OCI-M1 (cell line): ENCODE measurements around the gene EFNA3.
A peak's percentile ranks its signal among the peaks of the same experiment; 100 is the strongest.

Experiments
- DNase-seq: peaks from one replicate; lab custom pipeline; 2025; lab: John Stamatoyannopoulos, UW

Gene EFNA3

DNA sequence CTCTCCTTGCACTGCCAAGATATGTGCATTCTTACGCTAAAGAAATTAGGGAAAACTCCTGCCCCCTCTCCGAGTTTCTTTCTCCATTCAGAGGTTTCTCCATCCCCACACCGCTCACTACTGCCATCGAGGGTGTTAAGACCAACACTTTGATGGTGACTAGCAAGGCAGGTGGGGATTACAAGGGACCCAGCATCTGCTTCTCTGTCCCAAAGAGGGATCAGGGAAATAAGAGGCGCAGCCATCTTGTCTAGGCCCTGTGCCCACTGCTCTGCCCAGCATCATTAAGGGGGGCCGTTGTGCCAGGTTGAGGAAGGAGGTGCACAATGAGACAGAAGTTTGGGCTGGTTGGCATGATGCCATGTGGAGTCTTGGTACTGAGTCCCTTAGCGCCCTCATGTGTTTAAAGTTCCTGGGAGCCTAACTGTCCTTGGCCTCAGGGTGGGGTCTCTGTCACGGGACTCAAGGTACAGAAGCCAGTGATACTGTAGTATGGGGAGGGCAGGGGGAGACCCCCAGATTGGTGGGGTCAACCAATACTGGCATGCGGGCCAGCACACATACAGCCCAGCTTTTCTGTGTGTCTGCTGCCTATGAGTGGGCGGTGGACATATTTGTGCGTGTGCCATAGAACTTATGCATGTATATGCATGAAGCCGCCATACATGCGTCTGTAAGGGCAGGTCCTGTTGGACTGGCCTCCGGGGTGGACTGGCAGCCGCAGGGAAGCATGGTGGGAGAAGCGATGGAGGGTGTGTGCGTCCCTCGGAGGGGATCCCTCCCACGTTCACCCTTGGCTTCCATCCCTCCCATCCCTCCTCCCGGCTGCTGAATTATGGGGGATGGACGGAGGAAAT is 5.5 kb downstream of the EFNA3 start:
- DNase-seq = peak; percentile 71

DNA sequence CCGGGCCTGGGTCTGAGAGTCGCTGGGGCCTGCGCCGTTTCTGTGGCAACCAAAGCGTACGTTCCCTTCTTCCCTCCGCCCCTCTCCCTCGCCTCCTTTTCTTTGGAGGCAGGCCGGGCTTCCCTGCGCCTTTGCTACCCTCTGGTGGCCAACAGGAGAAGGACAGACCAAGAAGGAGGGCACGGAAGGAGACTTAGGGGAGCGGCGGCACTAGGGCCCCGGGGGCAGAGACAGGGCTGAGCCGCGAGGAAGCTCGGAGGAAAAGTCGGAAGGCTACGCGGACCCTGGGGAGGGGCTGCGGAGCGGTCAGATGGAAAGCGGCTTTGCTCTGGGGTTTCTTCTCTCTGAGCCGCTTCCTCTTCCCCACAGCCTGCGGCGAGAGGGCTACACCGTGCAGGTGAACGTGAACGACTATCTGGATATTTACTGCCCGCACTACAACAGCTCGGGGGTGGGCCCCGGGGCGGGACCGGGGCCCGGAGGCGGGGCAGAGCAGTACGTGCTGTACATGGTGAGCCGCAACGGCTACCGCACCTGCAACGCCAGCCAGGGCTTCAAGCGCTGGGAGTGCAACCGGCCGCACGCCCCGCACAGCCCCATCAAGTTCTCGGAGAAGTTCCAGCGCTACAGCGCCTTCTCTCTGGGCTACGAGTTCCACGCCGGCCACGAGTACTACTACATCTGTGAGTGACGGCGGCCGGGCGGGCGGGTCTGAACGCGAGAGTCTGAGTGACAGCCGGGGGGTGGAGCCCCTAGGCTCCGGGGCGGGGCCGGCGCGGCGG is 6.3 kb downstream of the EFNA3 start:
- DNase-seq = peak; percentile 97

DNA sequence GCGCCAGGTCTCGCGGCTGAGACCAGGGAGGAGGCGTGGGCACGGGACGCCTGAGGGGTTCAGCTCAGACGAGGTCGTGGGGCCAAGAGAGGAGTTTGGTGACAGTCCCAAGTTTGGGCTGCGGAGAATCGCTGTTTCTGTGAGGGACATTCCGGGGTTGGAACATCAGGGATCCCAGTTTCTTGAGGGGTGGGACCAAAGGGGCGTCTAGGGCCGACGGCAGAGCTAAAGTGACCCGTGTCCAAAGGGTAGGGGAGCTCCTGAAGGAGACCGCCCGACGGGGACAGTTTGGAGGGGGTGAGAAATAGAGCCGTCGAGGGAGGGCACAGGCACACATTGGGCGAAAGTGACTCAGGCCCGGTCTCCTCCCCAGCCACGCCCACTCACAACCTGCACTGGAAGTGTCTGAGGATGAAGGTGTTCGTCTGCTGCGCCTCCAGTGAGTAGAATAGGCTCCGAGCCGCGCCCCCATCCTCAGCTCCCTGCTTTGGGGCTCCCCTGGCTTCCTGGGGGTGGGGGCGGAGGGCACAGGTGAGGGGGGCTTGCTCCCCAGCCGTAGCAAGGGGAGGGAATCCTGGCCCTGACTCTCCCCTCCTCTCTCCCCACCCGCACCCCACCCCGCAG is 7.0 kb downstream of the EFNA3 start:
- DNase-seq = peak; percentile 76

DNA sequence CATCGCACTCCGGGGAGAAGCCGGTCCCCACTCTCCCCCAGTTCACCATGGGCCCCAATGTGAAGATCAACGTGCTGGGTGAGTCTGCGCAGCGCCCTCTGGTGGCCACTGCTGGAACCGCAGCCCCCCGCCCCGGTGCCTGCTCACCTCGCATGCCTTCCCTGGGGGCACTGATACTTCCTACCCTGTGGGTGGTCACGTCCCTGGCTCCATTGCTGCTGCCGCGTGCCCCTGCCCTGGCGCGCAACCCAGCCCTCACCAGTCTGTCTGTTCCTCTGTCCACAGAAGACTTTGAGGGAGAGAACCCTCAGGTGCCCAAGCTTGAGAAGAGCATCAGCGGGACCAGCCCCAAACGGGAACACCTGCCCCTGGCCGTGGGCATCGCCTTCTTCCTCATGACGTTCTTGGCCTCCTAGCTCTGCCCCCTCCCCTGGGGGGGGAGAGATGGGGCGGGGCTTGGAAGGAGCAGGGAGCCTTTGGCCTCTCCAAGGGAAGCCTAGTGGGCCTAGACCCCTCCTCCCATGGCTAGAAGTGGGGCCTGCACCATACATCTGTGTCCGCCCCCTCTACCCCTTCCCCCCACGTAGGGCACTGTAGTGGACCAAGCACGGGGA is 7.6 kb downstream of the EFNA3 start:
- peak; percentile 84 for DNase-seq

DNA sequence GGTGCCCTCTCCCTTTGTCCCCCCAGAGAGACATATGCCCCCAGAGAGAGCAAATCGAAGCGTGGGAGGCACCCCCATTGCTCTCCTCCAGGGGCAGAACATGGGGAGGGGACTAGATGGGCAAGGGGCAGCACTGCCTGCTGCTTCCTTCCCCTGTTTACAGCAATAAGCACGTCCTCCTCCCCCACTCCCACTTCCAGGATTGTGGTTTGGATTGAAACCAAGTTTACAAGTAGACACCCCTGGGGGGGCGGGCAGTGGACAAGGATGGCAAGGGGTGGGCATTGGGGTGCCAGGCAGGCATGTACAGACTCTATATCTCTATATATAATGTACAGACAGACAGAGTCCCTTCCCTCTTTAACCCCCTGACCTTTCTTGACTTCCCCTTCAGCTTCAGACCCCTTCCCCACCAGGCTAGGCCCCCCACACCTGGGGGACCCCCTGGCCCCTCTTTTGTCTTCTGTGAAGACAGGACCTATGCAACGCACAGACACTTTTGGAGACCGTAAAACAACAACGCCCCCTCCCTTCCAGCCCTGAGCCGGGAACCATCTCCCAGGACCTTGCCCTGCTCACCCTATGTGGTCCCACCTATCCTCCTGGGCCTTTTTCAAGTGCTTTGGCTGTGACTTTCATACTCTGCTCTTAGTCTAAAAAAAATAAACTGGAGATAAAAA is 8.4 kb downstream of the EFNA3 start:
- no peak for DNase-seq

DNA sequence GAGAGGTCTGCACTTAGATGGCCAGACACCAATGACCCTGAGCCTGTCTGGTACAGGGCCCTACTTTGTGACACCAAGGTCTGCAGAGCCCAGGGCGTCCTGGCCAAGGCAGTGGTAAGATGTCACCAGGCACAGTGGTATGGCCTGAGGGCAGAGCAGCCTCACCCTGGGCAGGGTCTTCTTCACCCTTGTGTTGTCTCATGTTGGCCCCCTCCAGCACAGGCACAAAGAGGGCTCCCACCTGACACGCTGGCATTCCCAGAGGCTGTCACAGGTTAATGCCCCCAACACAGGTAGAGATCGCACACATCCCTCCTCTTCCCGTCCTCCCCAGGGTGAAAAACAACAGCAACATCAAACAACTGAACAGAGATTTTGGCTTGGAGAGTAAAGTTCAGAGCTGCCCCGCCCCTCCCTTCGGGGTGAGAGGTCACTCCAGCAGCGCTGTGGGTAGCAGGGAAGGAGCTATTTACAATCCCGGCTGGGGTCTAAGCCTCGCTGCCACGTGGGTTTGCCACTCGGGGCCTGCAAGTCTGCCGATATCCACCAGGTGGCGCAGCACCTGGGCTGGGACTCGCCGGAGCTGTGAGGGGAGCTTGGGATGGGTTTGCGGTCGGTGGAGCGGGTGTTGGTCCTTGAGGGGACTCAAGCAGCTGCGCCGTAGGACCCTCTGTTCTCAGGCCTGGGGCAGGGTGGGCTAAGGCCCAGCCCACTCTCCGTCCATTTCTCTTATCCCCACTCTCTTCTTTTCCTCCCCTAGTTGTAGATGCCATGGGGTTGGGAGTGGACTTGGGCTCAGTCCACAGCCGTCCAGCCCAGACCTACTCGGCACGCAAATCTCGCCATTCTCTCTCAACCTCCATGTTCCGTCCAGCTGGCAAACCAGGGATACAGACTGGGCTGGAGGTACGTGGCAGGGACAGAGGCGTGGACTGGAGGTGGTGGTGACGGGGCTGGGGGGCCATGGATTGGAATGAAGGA is 12.7 kb downstream of the EFNA3 start:
- peak; percentile 88 for DNase-seq

DNA sequence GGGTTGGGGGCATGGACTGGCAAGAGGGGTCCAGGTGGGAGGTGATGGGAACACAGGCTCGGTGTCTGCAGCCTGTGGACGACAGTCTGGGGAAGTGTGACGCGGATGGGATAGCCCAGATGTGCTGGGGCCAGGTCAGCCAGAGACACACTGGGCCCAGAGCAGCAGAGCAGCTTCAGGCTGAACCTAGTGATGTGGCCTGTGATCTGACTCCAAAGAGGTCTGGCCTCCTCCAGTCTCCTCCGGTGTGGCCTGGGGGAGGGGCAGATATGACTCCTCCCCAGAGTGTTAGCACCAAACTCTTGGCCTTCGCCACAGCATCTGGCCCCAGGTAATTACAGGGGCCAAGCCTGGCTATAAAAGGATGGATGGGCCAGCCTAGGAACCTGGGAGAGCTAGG is 13.5 kb downstream of the EFNA3 start:
- DNase-seq = no peak

DNA sequence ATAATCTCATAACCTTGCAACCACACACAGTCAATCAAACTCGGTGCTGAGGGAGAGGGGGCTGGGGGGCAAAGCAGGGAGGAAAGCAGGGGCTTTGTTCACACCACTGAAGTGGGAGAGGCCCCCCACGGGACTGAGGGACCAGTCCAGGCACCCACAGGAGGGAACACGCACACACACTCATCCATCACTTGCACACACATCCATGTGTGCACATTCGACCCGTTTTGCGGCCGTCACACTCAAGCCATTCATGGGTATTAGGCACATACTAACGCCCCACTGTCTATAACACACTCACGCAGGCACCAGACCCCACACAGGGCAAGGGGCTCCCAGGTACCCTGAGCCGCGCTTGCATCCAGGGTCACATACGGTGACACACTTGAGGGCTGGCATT is 14.0 kb downstream of the EFNA3 start:
- no peak for DNase-seq

DNA sequence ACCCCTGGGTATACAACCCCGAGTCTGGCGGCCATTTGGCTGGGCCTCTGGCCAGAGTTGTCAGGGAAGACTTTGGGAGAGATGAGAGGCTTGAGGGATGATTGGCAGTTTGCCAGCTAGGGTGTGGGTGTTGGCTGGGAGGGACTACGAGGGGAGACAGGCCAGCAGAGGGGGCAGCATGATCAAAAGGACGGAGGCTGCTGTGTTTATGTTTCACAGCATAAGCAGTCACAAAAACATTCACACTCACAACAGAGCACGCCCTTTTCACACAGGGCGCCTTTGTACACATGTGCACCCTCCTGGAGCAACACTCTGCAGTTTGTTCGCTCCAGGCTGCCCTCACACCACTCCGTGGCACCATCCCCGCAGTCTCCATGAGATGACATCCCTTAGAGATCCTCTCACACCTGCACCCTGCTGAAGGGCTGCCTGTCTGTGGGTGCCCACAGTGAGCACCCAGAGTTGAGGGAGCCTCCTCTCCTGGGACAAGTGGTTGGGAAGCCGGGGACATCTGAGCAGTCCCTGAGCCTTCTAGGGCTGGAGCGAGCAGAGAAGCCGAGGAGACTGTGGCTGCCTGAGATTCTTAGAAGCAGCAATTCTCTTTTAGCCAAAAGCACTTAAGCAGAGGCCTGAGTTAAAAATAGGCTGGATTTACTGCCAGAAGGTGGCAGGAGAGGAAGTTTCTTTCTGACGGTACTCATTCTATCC is 15.4 kb downstream of the EFNA3 start:
- peak; percentile 82 for DNase-seq

DNA sequence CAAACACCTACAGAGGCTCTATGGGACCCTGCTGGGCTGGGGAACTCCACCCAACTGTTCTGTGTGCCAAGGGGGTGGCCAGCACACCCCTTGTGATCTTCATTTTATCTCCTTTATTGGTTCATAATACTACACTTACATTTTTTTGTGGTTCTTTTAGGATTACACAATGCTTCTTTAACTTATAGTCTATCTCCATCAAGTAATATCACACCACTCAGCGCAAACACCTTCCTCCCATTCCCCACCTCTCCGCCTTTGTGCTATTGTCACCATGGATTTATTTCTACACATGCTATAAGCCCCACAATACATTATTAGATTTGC is 15.9 kb downstream of the EFNA3 start:
- no peak for DNase-seq

DNA sequence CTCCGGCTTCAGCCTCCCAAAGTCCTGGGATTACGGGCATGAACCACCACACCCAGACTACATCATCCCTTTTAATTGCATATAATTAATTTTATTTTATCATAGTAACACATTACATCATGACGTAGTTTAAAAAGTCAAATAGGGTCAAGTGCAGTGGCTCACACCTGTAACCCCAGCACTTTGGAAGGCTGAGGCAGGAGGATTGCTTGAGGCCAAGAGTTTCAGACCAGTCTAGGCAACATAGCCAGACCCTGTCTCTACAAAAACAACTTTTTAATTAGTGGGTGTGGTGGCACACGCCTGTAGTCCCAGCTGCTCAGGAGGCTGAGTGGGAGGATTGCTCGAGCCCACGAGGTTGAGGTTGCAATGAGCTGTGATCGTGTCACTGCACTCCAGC is 20.7 kb downstream of the EFNA3 start:
- no peak for DNase-seq

DNA sequence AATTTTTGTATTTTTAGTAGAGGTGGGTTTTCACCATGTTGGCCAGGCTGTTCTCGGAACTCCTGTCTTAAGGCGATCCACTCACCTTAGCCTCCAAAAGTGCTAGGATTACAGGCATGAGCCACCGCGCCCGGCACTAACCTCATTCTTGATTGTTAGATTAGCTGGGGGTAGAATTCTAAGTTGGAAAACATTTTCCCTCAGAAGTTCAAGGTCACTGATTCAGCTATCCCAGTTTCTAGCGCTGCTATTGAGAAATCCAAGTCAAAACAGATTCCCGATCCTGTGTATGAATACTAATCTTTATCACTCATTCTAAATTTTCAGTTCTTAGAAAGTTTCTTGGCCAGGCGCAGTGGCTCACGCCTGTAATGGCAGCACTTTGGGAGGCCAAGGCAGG is 24.7 kb downstream of the EFNA3 start:
- DNase-seq = no peak

DNA sequence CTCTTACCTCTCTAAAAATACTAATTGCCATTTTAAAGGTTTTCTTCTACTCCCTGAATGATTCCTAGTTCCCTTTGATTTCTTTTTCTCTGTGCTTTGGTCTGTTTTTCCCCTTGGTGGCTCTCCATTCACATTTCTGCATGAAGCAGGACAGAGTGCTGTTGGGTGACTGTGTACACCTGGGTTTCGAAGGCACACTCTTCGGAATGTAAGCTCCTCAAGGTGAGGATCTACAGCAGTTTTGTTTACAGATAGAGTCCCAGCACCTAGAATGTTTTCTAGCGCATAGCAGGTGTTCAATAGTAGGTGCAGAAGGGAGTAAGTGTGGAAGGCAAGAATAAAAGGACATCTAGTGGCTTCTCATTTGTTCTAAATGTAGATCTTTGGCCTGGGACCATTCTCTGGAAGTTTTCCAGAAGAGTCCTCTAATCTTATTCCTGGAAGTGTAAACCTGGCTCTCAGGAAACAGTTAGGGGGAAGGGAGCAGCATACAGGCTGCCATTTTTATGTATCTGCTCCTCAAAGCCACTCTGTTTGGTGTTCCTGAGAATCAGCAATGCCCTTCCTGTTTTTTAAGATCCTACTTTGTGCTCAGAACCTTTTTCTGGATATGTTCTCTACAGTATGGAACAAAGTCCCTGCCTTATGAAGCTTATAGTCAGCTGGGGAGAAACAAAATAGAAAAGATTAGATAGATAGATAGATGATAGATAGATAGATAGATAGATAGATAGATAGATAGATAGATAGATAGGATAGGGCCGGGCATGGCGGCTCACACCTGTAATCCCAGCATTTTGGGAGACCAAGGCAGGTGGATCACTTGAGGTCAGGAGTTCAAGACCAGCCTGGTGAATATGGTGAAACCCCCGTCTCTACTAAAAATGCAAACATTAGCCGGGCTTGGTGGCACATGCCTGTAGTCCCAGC is 26.2 kb downstream of the EFNA3 start:
- DNase-seq = no peak

DNA sequence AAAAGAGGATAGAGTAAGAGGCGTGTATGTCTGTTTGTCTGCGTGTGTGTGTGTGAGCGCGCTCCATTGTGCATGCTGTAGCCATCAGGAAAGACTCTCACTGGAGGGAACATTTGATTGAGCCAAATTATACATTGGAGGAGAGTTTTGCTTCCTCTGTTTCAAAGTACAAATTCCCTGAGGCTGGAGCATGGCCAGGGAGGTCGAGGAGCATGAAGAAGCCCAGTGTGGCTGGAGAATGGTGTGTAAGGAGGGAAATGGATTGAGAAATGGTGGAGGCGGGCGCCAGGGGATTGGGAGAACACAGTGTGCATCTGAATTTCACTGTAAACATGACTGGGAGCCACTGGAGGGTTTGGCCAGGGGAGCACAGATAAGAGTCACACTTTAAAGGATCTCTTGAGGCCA is 27.0 kb downstream of the EFNA3 start:
- no peak for DNase-seq

DNA sequence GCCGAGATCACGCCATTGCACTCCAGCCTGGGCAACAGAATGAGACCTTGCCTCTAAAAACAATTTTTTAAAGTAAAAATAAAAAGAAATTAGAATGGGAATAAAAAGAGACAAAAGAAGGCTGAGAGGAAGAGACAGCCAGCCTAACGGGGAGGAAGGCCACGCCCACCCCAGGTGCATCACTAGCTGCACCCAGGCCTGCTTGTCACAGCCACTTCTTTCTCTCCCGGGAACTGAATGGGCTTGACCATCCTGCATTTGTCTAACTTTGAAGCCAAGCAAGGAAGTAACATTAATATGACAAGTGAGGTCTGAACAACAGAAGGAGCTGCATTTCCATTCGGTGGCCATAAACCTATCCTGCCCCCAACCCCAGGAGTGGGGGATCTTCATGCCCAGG is 28.2 kb downstream of the EFNA3 start:
- DNase-seq = no peak

DNA sequence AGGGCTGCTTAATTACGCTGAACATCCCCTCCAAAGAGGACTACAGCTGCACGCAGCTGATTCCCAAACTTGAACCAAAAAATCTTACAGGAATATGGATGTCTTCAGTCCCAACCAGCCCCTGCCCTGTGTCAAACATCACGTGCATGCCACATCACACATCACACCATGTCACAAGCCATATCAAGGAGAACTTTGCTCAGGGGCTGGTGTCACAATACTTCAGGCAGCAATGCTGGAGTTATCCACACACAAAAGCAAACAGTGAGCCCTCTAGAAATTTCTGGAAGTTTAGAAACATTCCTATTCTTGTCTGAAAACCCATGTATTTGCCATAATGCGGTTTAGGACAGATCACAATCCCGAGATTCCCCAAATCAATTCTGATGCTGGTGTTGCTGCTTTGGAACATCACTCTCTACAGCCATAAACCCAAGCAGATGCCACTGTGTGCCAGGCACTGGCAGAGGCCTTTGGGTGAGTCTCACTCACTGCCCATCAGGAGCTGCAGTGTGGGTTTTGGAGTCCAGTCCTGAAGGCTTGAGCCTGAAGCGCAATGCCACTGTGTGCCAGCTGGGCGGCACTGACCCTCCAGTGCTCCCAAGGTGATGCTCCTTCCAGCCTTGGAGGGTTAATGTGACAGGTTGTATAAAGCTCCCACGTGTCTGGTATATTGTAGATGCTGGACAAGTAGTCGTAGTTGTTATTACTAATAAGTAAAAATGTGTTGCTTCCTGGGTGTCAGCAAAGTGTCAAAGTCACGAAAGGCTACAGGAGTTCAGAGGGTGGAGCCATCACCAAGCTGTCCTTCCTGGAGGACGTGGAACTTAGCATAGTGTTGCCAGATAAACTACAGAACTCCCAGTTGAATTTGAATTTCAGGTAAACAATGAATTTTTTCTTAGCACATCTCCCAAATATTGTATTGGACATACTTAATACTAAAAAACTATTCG is 28.9 kb downstream of the EFNA3 start:
- DNase-seq = no peak

DNA sequence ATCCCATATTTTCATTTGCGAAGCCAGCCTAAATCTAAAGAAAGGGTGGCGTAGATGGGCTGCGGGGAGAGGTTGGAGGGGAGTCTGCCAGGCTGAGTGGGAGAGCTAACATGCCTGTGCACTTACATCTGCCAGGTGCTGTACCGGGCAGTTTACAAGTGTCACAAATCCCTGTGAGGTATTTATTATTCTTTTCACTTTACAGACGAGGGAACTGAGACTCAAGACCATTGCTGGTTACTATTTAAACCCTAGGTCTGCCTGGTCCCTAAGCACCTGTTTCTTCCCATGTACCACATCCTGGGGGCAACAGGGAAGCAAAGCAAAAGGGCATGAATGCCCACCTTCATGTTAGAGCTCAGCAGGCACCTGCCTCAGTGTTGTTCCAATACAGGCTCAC is 29.7 kb downstream of the EFNA3 start:
- DNase-seq = no peak

DNA sequence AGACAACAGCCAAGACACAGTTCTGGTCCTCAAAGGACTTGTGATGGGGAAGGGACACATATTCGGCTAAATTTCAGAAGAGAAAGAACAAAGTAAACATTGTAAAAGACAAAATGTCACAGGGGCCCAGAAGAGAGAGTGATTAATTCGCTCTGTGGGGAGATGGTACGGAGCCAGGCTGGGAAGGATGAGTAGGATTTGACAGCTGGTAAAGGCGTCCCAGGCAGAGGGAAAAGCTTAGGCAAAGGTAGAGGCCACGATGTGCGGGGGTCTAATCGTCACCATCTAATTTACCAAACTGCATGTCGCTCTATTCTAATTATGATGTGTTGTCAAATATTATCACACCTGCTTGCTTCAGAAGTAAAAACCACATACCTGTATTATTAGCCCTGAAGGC is 31.7 kb downstream of the EFNA3 start:
- DNase-seq = no peak
